ENCODE measurements around the gene KRTAP29-1.
"Not testable (repeated sequence)": the region's sequence is repeated elsewhere in the genome, so short reads cannot be mapped to it uniquely, and the experiment has no call there.

KRTAP29-1 gene

GRCh38 chr17:41301916-41302901, at the start of gene KRTAP29-1:
Gene KRTAP29-1 (minus strand): TSS chr17:41302851. CDS start chr17:41302851, 0 bp downstream.
- DNase-seq (ENCODE audit: low read depth) = no peak

- no peak for DNase-seq (ENCODE audit: low read depth)
Observed at GRCh38 chr17:41351177-41351576, 48.5 kb upstream of the KRTAP29-1 start.

- DNase-seq (ENCODE audit: low read depth) = not testable (repeated sequence)
Observed at GRCh38 chr17:41350381-41350878, 47.8 kb upstream of the KRTAP29-1 start, which contains the start of gene KRT33A. Gene KRT33A (minus strand): TSS chr17:41350828. CDS start chr17:41350767, 61 bp downstream.

- no peak for DNase-seq (ENCODE audit: low read depth)
Observed at GRCh38 chr17:41347869-41348760, 45.5 kb upstream of the KRTAP29-1 start.

- DNase-seq (ENCODE audit: low read depth) = not testable (repeated sequence)
Observed at GRCh38 chr17:41346421-41346820, 43.8 kb upstream of the KRTAP29-1 start.

- no peak for DNase-seq (ENCODE audit: low read depth)
Observed at GRCh38 chr17:41345992-41346391, 43.3 kb upstream of the KRTAP29-1 start.

GRCh38 chr17:41343029-41343428, 40.4 kb upstream of the KRTAP29-1 start:
- DNase-seq (ENCODE audit: low read depth) = no peak

- DNase-seq (ENCODE audit: low read depth) = no peak
Observed at GRCh38 chr17:41340934-41341861, 38.5 kb upstream of the KRTAP29-1 start.

- DNase-seq (ENCODE audit: low read depth) = no peak
Observed at GRCh38 chr17:41340494-41340893, 37.8 kb upstream of the KRTAP29-1 start.

- DNase-seq (ENCODE audit: low read depth) = no peak
Observed at GRCh38 chr17:41339571-41340172, 37.0 kb upstream of the KRTAP29-1 start.

GRCh38 chr17:41338961-41339485, 36.4 kb upstream of the KRTAP29-1 start:
- no peak for DNase-seq (ENCODE audit: low read depth)

- no peak for DNase-seq (ENCODE audit: low read depth)
Observed at GRCh38 chr17:41335747-41336146, 33.1 kb upstream of the KRTAP29-1 start.

GRCh38 chr17:41334385-41335305, 32.0 kb upstream of the KRTAP29-1 start:
- no peak for DNase-seq (ENCODE audit: low read depth)

GRCh38 chr17:41333836-41334235, 31.2 kb upstream of the KRTAP29-1 start:
- no peak for DNase-seq (ENCODE audit: low read depth)

- no peak for DNase-seq (ENCODE audit: low read depth)
Observed at GRCh38 chr17:41333098-41333497, 30.4 kb upstream of the KRTAP29-1 start.

GRCh38 chr17:41332239-41332638, 29.6 kb upstream of the KRTAP29-1 start:
- DNase-seq (ENCODE audit: low read depth) = no peak

GRCh38 chr17:41331606-41332005, 29.0 kb upstream of the KRTAP29-1 start:
- no peak for DNase-seq (ENCODE audit: low read depth)

GRCh38 chr17:41329279-41329948, 26.8 kb upstream of the KRTAP29-1 start:
- DNase-seq (ENCODE audit: low read depth) = peak; percentile 14

GRCh38 chr17:41328207-41328606, 25.6 kb upstream of the KRTAP29-1 start:
- no peak for DNase-seq (ENCODE audit: low read depth)
